Upper lobe of left lung (tissue), 4 donors: ENCODE data around the gene MYNN.

Source experiments
- EP300 ChIP-seq, 4 donors: sonication (generic); formaldehyde crosslinking; IDR thresholded peaks; one replicate each; pipeline ENCODE4 v1.5.1; 2017; ENCODE audit warnings: antibody characterized with exemption in 4 of 4, control low read depth in 2 of 4
- POLR2A ChIP-seq, 4 donors: fragments of 450-650 bp; IDR thresholded peaks; one replicate each; pipeline ENCODE4 v1.5.1; 2016 to 2017; ENCODE audit warnings: antibody characterized with exemption in 4 of 4, mild to moderate bottlenecking in 2 of 4
- POLR2AphosphoS5 ChIP-seq, 2 donors: sonication (generic); formaldehyde crosslinking; IDR thresholded peaks; one replicate each; pipeline ENCODE4 v1.5.1; 2017; ENCODE audit warnings: antibody characterized with exemption in 2 of 2
- TF ChIP-seq, protein P1 (sequence below), 6 experiments: fragments of 450-650 bp in 4 of 6; fragments of 200-600 bp in 2 of 6; sonication (generic) in 2 of 6; IDR thresholded peaks; one replicate each; pipeline ENCODE4 v1.5.1; 2016 to 2019; ENCODE audit warnings: antibody characterized with exemption in 6 of 6

DNA sequence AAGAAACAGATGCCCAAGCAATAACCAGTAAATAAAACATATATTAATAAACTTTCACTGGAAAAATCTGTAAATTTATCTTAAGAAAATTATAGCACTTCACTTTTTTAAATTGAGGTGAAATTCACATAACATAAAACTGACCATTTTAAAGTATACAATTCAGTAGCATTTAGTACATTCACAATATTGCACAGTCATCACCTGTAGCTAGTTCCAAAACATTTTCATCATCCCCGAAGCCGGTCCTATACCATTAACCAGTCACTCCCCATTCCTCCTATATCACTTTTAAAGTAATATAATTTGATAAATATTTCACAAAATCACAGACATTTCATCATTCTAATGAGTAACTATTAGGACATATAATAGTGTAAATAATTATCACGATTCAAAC is 31.5 kb downstream of the MYNN start:
- TF ChIP-seq, protein P1, sequence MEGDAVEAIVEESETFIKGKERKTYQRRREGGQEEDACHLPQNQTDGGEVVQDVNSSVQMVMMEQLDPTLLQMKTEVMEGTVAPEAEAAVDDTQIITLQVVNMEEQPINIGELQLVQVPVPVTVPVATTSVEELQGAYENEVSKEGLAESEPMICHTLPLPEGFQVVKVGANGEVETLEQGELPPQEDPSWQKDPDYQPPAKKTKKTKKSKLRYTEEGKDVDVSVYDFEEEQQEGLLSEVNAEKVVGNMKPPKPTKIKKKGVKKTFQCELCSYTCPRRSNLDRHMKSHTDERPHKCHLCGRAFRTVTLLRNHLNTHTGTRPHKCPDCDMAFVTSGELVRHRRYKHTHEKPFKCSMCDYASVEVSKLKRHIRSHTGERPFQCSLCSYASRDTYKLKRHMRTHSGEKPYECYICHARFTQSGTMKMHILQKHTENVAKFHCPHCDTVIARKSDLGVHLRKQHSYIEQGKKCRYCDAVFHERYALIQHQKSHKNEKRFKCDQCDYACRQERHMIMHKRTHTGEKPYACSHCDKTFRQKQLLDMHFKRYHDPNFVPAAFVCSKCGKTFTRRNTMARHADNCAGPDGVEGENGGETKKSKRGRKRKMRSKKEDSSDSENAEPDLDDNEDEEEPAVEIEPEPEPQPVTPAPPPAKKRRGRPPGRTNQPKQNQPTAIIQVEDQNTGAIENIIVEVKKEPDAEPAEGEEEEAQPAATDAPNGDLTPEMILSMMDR (IDR thresholded peaks at IDR 0.05): no peak
- TF ChIP-seq POLR2A (IDR thresholded peaks at IDR 0.05): no peak
- TF ChIP-seq POLR2AphosphoS5 (IDR thresholded peaks at IDR 0.05): no peak
- no peak for TF ChIP-seq EP300 (IDR thresholded peaks at IDR 0.05)
